ENCODE measurements around the gene UTF1.

- TF ChIP-seq PML (IDR thresholded peaks at IDR 0.05; ENCODE audit: low read length), result no peak
- no peak for TF ChIP-seq ZC3H11A (IDR thresholded peaks at IDR 0.05; ENCODE audit: low read depth, low read length)
- no peak for TF ChIP-seq XRCC3 (IDR thresholded peaks at IDR 0.05)
- no peak for TF ChIP-seq ZNF324 (CRISPR knock-in tag; IDR thresholded peaks at IDR 0.05)
These were observed 11.1 kb upstream of the UTF1 start for GRCh38 chr10:133218891-133219290.

Data from K562 (cell line).